GM23248 (cell line): ENCODE measurements around the gene FRYL.

Experiments
- EZH2 ChIP-seq: fragments of 200-600 bp; sonication (generic); IDR thresholded peaks from 2 replicates; pipeline ENCODE4 v1.6.1; 2018; ENCODE audit warnings: antibody characterized with exemption, mild to moderate bottlenecking; ENCODE audit not compliant: insufficient read depth, poor library complexity, severe bottlenecking
- EZH2phosphoT487 ChIP-seq: fragments of 200-600 bp; sonication (generic); IDR thresholded peaks from 2 replicates; pipeline ENCODE4 v1.6.1; 2018; ENCODE audit warnings: antibody characterized with exemption, moderate library complexity, mild to moderate bottlenecking, low read depth; ENCODE audit not compliant: insufficient read depth

GRCh38 chr4:48653217-48654014 lies 126.7 kb downstream of the FRYL start:
- TF ChIP-seq EZH2 (no peak), EZH2phosphoT487 (no peak)
